SU-DHL-6 (cell line): ENCODE data around the gene BCAS4.
"Not testable (repeated sequence)": the region's sequence is repeated elsewhere in the genome, so short reads cannot be mapped to it uniquely, and the experiment has no call there.

Source experiments
- CTCF ChIP-seq: fragments of 200-600 bp; sonication (generic); IDR thresholded peaks from one replicate; pipeline ENCODE4 v1.5.1; 2017; ENCODE audit warnings: antibody characterized with exemption, mild to moderate bottlenecking, low read length, moderate library complexity; ENCODE audit not compliant: insufficient read depth, poor library complexity, severe bottlenecking
- EZH2phosphoT487 ChIP-seq: fragments of 200-600 bp; sonication (generic), shearing (Covaris generic); conservative IDR thresholded peaks from 2 replicates; pipeline ENCODE4 v1.6.1; 2018; ENCODE audit warnings: mild to moderate bottlenecking, antibody characterized with exemption, low read length, moderate library complexity, mixed read lengths

GRCh38 chr20:50793575-50794016, 1.3 kb upstream of the BCAS4 start:
- peak; percentile 51 for TF ChIP-seq CTCF
- not testable (repeated sequence) for TF ChIP-seq EZH2phosphoT487
